ENCODE data around the gene SPOCD1.

SPOCD1 gene

GRCh38 chr1:31786366-31787060 is 29.3 kb downstream of the SPOCD1 start:
- DNase-seq = no peak

- DNase-seq = no peak
Observed at GRCh38 chr1:31785947-31786290, 29.9 kb downstream of the SPOCD1 start.

GRCh38 chr1:31785020-31785946 is 30.5 kb downstream of the SPOCD1 start:
- DNase-seq = no peak

- DNase-seq = no peak
Observed at GRCh38 chr1:31784356-31785019, 31.3 kb downstream of the SPOCD1 start.

GRCh38 chr1:31783846-31784245 is 32.0 kb downstream of the SPOCD1 start:
- no peak for DNase-seq

GRCh38 chr1:31782421-31783410 is 33.1 kb downstream of the SPOCD1 start:
- no peak for DNase-seq

- DNase-seq = no peak
Observed at GRCh38 chr1:31781756-31782371, 34.0 kb downstream of the SPOCD1 start.

- no peak for DNase-seq
Observed at GRCh38 chr1:31781138-31781755, 34.6 kb downstream of the SPOCD1 start.

GRCh38 chr1:31780632-31781031 is 35.2 kb downstream of the SPOCD1 start:
- no peak for DNase-seq

GRCh38 chr1:31779687-31780086 is 36.1 kb downstream of the SPOCD1 start:
- DNase-seq = no peak

GRCh38 chr1:31778763-31779488 is 36.9 kb downstream of the SPOCD1 start:
- DNase-seq = no peak

- DNase-seq = no peak
Observed at GRCh38 chr1:31776516-31776915, 39.3 kb downstream of the SPOCD1 start.

- no peak for DNase-seq
Observed at GRCh38 chr1:31776032-31776431, 39.8 kb downstream of the SPOCD1 start.

GRCh38 chr1:31775210-31775999 is 40.4 kb downstream of the SPOCD1 start:
- no peak for DNase-seq

GRCh38 chr1:31774495-31774894 is 41.3 kb downstream of the SPOCD1 start:
- no peak for DNase-seq

- no peak for DNase-seq
Observed at GRCh38 chr1:31773861-31774260, 42.0 kb downstream of the SPOCD1 start.

- no peak for DNase-seq
Observed at GRCh38 chr1:31772669-31773248, 43.1 kb downstream of the SPOCD1 start.

- DNase-seq = no peak
Observed at GRCh38 chr1:31771891-31772668, 43.7 kb downstream of the SPOCD1 start.
